HEK293T (cell line): ENCODE results near the gene CUBN.

Experiments
- CTCF ChIA-PET: fragments of 350-600 bp; formaldehyde crosslinking; extraction: SDS; loops from one replicate; lab custom pipeline; 2021; ENCODE audit warnings: antibody characterized with exemption, inconsistent platforms; lab: Yijun Ruan, JAX
- POLR2A ChIA-PET: fragments of 350-600 bp; formaldehyde crosslinking; extraction: SDS; loops from one replicate; lab custom pipeline; 2020; ENCODE audit warnings: antibody characterized with exemption, inconsistent platforms; lab: Yijun Ruan, JAX
- DNase-seq: peaks from one replicate; pipeline ENCODE4 v3.0.0; 2012; ENCODE audit warnings: mixed read lengths; ENCODE audit errors: extremely low spot score
- ARNT ChIP-seq: fragments of 450-650 bp; IDR thresholded peaks from 2 replicates; pipeline ENCODE4 v1.6.1; 2017; ENCODE audit warnings: mild to moderate bottlenecking
- BHLHE40 ChIP-seq: fragments of 450-650 bp; IDR thresholded peaks from 2 replicates; pipeline ENCODE4 v1.6.1; 2016; ENCODE audit warnings: mild to moderate bottlenecking, moderate library complexity, borderline replicate concordance
- CTBP1 ChIP-seq: fragments of 450-650 bp; IDR thresholded peaks from 2 replicates; pipeline ENCODE4 v1.6.1; 2016; ENCODE audit warnings: borderline replicate concordance
- ELF4 ChIP-seq: fragments of 450-650 bp; IDR thresholded peaks from 2 replicates; pipeline ENCODE4 v1.6.1; 2017; ENCODE audit warnings: antibody characterized with exemption
- FOXA1 ChIP-seq: fragments of 450-650 bp; IDR thresholded peaks from 2 replicates; pipeline ENCODE4 v1.6.1; 2016; ENCODE audit warnings: mild to moderate bottlenecking
- FOXK2 ChIP-seq: fragments of 450-650 bp; IDR thresholded peaks from 2 replicates; pipeline ENCODE4 v1.6.1; 2016; ENCODE audit warnings: mild to moderate bottlenecking
- FOXM1 ChIP-seq: fragments of 450-650 bp; IDR thresholded peaks from 2 replicates; pipeline ENCODE4 v1.6.1; 2017; ENCODE audit warnings: mild to moderate bottlenecking, borderline replicate concordance
- HDGF ChIP-seq: fragments of 450-650 bp; IDR thresholded peaks from 2 replicates; pipeline ENCODE4 v1.6.1; 2017; ENCODE audit warnings: antibody characterized with exemption, borderline replicate concordance
- L3MBTL2 ChIP-seq: fragments of 450-650 bp; conservative IDR thresholded peaks from 2 replicates; pipeline ENCODE4 v1.6.1; 2016; ENCODE audit warnings: mild to moderate bottlenecking
- LEF1 ChIP-seq: fragments of 450-650 bp; IDR thresholded peaks from 2 replicates; pipeline ENCODE4 v1.6.1; 2017; ENCODE audit warnings: mild to moderate bottlenecking, borderline replicate concordance
- NFRKB ChIP-seq: fragments of 450-650 bp; IDR thresholded peaks from 2 replicates; pipeline ENCODE4 v1.6.1; 2016; ENCODE audit warnings: mild to moderate bottlenecking, moderate library complexity
- PKNOX1 ChIP-seq: fragments of 450-650 bp; IDR thresholded peaks from 2 replicates; pipeline ENCODE4 v1.6.1; 2016
- SP1 ChIP-seq: fragments of 450-650 bp; IDR thresholded peaks from 2 replicates; pipeline ENCODE4 v1.6.1; 2017
- SUZ12 ChIP-seq: fragments of 450-650 bp; IDR thresholded peaks from 2 replicates; pipeline ENCODE4 v1.6.1; 2016; ENCODE audit warnings: mild to moderate bottlenecking
- TARDBP ChIP-seq: fragments of 450-650 bp; IDR thresholded peaks from 2 replicates; pipeline ENCODE4 v1.6.1; 2016
- ZNF384 ChIP-seq: fragments of 450-650 bp; IDR thresholded peaks from 2 replicates; pipeline ENCODE4 v1.6.1; 2016

CUBN gene

DNA sequence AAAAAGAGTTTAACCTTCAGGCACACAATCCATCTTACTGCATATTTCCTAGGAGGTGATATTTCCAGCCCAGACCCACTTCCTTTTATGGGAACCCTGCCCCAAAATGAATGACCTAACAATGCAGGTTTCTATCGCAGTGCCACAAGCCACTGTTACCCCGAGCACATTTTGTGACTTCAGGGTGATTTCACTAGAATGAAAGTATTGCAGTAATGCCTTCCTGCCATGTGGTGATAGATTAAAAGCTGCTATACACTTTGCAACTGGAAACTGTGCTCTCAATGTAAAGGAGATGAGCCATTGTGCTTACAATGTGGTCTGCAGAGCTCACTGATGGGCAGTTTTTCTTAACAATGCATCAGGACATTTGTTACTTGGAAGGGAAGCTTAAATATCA is 221.9 kb downstream of the CUBN start:
- ChIA-PET CTCF (no interaction called here), POLR2A (no interaction called here)
- no peak for DNase-seq
- TF ChIP-seq LEF1 = no peak
- TF ChIP-seq FOXA1 = no peak
- no peak for TF ChIP-seq SUZ12
- no peak for TF ChIP-seq CTBP1
- TF ChIP-seq HDGF = no peak
- TF ChIP-seq FOXM1 = no peak
- TF ChIP-seq ARNT = no peak
- TF ChIP-seq NFRKB = no peak
- TF ChIP-seq BHLHE40 = no peak
- TF ChIP-seq PKNOX1 = no peak
- TF ChIP-seq ZNF384 = no peak
- TF ChIP-seq SP1 = no peak
- no peak for TF ChIP-seq FOXK2
- TF ChIP-seq L3MBTL2 = no peak
- no peak for TF ChIP-seq TARDBP
- TF ChIP-seq ELF4 = no peak

GRCh38 chr10:16905320-16905719 is 224.3 kb downstream of the CUBN start:
- POLR2A ChIA-PET = no interaction called here
- CTCF ChIA-PET = interaction anchor here (0.6 kb wide), 1 partner anchor 153 kb away, joined by 3 read pairs; no protein-coding TSS in a partner anchor
- TF ChIP-seq LEF1 (no peak), TARDBP (no peak), BHLHE40 (no peak), CTBP1 (no peak), FOXK2 (no peak), SP1 (no peak), PKNOX1 (no peak), L3MBTL2 (no peak)
- DNase-seq = no peak

DNA sequence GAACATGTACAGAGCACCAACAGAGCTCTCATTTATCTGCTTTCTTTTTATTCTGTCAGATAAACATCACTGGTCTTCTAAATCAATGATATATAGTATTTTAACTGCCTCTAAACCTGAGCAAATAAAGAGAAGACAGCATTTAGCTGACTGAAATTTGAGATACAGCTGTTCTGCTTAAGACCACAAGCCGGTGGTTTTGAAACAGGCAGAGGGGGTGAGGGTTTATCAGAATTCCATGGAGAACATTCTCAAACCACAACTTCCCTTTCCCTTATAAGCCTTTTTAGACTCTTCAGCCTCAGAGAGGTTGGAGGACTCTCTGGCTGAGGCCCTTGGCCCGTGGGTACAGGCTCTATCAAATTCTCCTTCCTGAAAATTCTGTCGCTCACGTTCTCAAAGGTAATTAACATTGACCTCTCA is 225.0 kb downstream of the CUBN start:
- ChIA-PET CTCF (interaction anchor here (0.6 kb wide), 1 partner anchor 154 kb away, joined by 3 read pairs; no protein-coding TSS in a partner anchor), POLR2A (no interaction called here)
- no peak for DNase-seq
- no peak for TF ChIP-seq PKNOX1
- TF ChIP-seq L3MBTL2 = no peak
- TF ChIP-seq HDGF = no peak
- TF ChIP-seq LEF1 = no peak
- no peak for TF ChIP-seq TARDBP
- TF ChIP-seq FOXK2 = no peak
- no peak for TF ChIP-seq SP1
- no peak for TF ChIP-seq FOXM1
- TF ChIP-seq BHLHE40 = no peak
- no peak for TF ChIP-seq ELF4
- no peak for TF ChIP-seq CTBP1
- TF ChIP-seq ZNF384 = no peak
- no peak for TF ChIP-seq SUZ12
- TF ChIP-seq FOXA1 = no peak
- TF ChIP-seq ARNT = no peak
- no peak for TF ChIP-seq NFRKB

GRCh38 chr10:16904049-16904448 is 225.6 kb downstream of the CUBN start:
- ChIA-PET CTCF (no interaction called here), POLR2A (no interaction called here)
- no peak for TF ChIP-seq FOXM1
- no peak for TF ChIP-seq PKNOX1
- TF ChIP-seq L3MBTL2 = no peak
- no peak for TF ChIP-seq NFRKB
- no peak for TF ChIP-seq FOXK2
- no peak for TF ChIP-seq FOXA1
- no peak for TF ChIP-seq CTBP1
- TF ChIP-seq LEF1 = no peak
- no peak for TF ChIP-seq ELF4
- no peak for TF ChIP-seq TARDBP
- no peak for TF ChIP-seq HDGF
- TF ChIP-seq ARNT = no peak
- TF ChIP-seq SP1 = no peak
- no peak for TF ChIP-seq ZNF384
- TF ChIP-seq SUZ12 = no peak
- no peak for TF ChIP-seq BHLHE40
- no peak for DNase-seq

GRCh38 chr10:16902606-16903005 is 227.0 kb downstream of the CUBN start:
- ChIA-PET CTCF (no interaction called here), POLR2A (no interaction called here)
- DNase-seq = no peak
- no peak for TF ChIP-seq NFRKB
- no peak for TF ChIP-seq FOXK2
- no peak for TF ChIP-seq BHLHE40
- no peak for TF ChIP-seq TARDBP
- no peak for TF ChIP-seq HDGF
- no peak for TF ChIP-seq SUZ12
- TF ChIP-seq SP1 = no peak
- TF ChIP-seq LEF1 = no peak
- no peak for TF ChIP-seq FOXA1
- TF ChIP-seq FOXM1 = no peak
- no peak for TF ChIP-seq ARNT
- TF ChIP-seq L3MBTL2 = no peak
- no peak for TF ChIP-seq ELF4
- no peak for TF ChIP-seq CTBP1
- TF ChIP-seq PKNOX1 = no peak
- TF ChIP-seq ZNF384 = no peak
